ENCODE data around the gene NUP43. TPM values are rescaled to one million over a fixed set of nuclear protein-coding genes. Genes with fewer than 3 reads are reported as not detected.

Gene NUP43
- total and polyA plus RNA-seq, 2 of the 13 experiments (the other 11 are each of a cell fraction or from before 2014, with no cell fraction given), result 38.9 to 85.1 TPM

GRCh38 chr6:149717588-149718458 lies 28.5 kb downstream of the NUP43 start, which contains the start of gene LATS1 (continued):
- 0 out of 2 replicates have a peak, but pooled peaks have one; percentile 17 for TF ChIP-seq MLLT10 (CRISPR knock-in tag; IDR thresholded peaks at IDR 0.05)
- 0 out of 2 replicates have a peak, but pooled peaks have one; percentile 13 for TF ChIP-seq ZNF263 (CRISPR knock-in tag; IDR thresholded peaks at IDR 0.05)
- TF ChIP-seq BHLHE40 (IDR thresholded peaks at IDR 0.05; ENCODE audit: low read length), result no peak
- TF ChIP-seq YEATS2 (CRISPR knock-in tag; IDR thresholded peaks at IDR 0.05; ENCODE audit: borderline replicate concordance), result peak; percentile 97
- peak; percentile 97 for TF ChIP-seq HBP1 (CRISPR knock-in tag; IDR thresholded peaks at IDR 0.05; ENCODE audit: low read depth)
- peak; percentile 84; the same call in 1 of the 2 replicates for TF ChIP-seq MEF2D (CRISPR knock-in tag; IDR thresholded peaks at IDR 0.05)
- peak; percentile 86 for TF ChIP-seq DRAP1 (CRISPR knock-in tag; IDR thresholded peaks at IDR 0.05)
- TF ChIP-seq ZNF253 (CRISPR knock-in tag; IDR thresholded peaks at IDR 0.05; ENCODE audit: borderline replicate concordance), result peak; percentile 92; the same call in 1 of the 2 replicates
- peak; percentile 98 for TF ChIP-seq THAP8 (CRISPR knock-in tag; IDR thresholded peaks at IDR 0.05; ENCODE audit: borderline replicate concordance)
- peak; percentile 90 for TF ChIP-seq THAP11 (CRISPR knock-in tag; IDR thresholded peaks at IDR 0.05)
- peak; percentile 92; the same call in 1 of the 2 replicates for TF ChIP-seq IKZF5 (CRISPR knock-in tag; IDR thresholded peaks at IDR 0.05)
- TF ChIP-seq ZNF776 (CRISPR knock-in tag; IDR thresholded peaks at IDR 0.05), result peak; percentile 95
- TF ChIP-seq HMGXB4 (CRISPR knock-in tag; IDR thresholded peaks at IDR 0.05; ENCODE audit: borderline replicate concordance in 1 of 2, low read depth in 1 of 2), result peak; percentile 92 to 99
- TF ChIP-seq RARG (CRISPR knock-in tag; IDR thresholded peaks at IDR 0.05; ENCODE audit: low read depth), result peak; percentile 31; the same call in 1 of the 2 replicates
- peak; percentile 97 for TF ChIP-seq ZNF142 (CRISPR knock-in tag; IDR thresholded peaks at IDR 0.05)
- peak; percentile 6; the same call in 1 of the 2 replicates for TF ChIP-seq ZFP37 (CRISPR knock-in tag; IDR thresholded peaks at IDR 0.05; ENCODE audit: borderline replicate concordance)

All from HepG2 (cell line).